Gastroesophageal sphincter (tissue), 4 donors: ENCODE data around the gene SYNE3. TPM values are rescaled to one million over a fixed set of nuclear protein-coding genes. Genes with fewer than 3 reads are reported as not detected.
A peak's percentile ranks its signal among the peaks of the same experiment; 100 is the strongest.

ENCODE experiments used
- ATAC-seq: fragments of 150-250 bp; one replicate; pipeline ENCODE4 v1.9.1; 2016; ENCODE audit warnings: mild to moderate bottlenecking, moderate library complexity
- H3K27ac ChIP-seq, 4 donors: fragments of 200-600 bp; sonication (generic) in 3 of 4; 1 replicate in 3 of 4; 2 replicates in 1 of 4; pipeline ENCODE4 v1.5.1; 2016 to 2019
- H3K27me3 ChIP-seq: fragments of 200-600 bp; sonication (generic); one replicate; pipeline ENCODE4 v1.5.1; 2019
- H3K36me3 ChIP-seq, 2 donors: fragments of 200-600 bp; sonication (generic); one replicate each; pipeline ENCODE4 v1.5.1; 2019; ENCODE audit warnings: control low read depth in 1 of 2
- H3K4me1 ChIP-seq, 3 donors: fragments of 200-600 bp; sonication (generic); 1 replicate in 2 of 3; 2 replicates in 1 of 3; pipeline ENCODE4 v1.5.1; 2016 to 2019; ENCODE audit warnings: control low read depth in 2 of 3
- H3K4me3 ChIP-seq, 2 donors: fragments of 200-600 bp; sonication (generic); one replicate each; pipeline ENCODE4 v1.5.1; 2019; ENCODE audit warnings: mild to moderate bottlenecking in 1 of 2, moderate library complexity in 1 of 2
- H3K9me3 ChIP-seq, 3 donors: fragments of 200-600 bp; sonication (generic); one replicate each; pipeline ENCODE4 v1.5.1; 2017 to 2019; ENCODE audit warnings: control low read depth in 2 of 3
- CTCF ChIP-seq, 4 experiments: fragments of 200-600 bp in 2 of 4; fragments of 450-650 bp in 2 of 4; sonication (generic) in 1 of 4; IDR thresholded peaks; one replicate each; pipeline ENCODE4 v1.5.1; 2017 to 2019; ENCODE audit warnings: antibody characterized with exemption in 4 of 4, mild to moderate bottlenecking in 2 of 4, moderate library complexity in 2 of 4
- EP300 ChIP-seq: sonication (generic); formaldehyde crosslinking; IDR thresholded peaks from one replicate; pipeline ENCODE4 v1.6.1; 2017; ENCODE audit warnings: antibody characterized with exemption, mild to moderate bottlenecking
- POLR2A ChIP-seq, 2 donors: fragments of 450-650 bp; IDR thresholded peaks; one replicate each; pipeline ENCODE4 v1.6.1; 2017; ENCODE audit warnings: antibody characterized with exemption in 2 of 2, mild to moderate bottlenecking in 2 of 2, moderate library complexity in 1 of 2
- POLR2AphosphoS5 ChIP-seq: sonication (generic); formaldehyde crosslinking; IDR thresholded peaks from one replicate; pipeline ENCODE4 v1.6.1; 2017; ENCODE audit warnings: antibody characterized with exemption
- WGBS, 2 donors: methylation state at CpG; one replicate each; pipeline ENCODE4 v1.1.5; 2018; ENCODE audit warnings: low coverage in 1 of 2; 5-methylcytosine and 5-hydroxymethylcytosine counted together
- total RNA-seq, 4 donors: library from RNA; depleted of rRNA; stranded (reverse); fragments of >200 nt; gene quantifications; one replicate each; pipeline ENCODE4 v1.1.0, GENCODE V29; 2016

The SYNE3 gene
- total RNA-seq, 4 donors from 2014 or later = 16.5 to 28.0 (median 20.3) TPM

GRCh38 chr14:95515080-95515489 is 1.4 kb downstream of the SYNE3 start:
- peak overlapping the region in 1 of 2 donors; percentile 80 for H3K4me3 ChIP-seq
- peaks cover 53% of the 10 kb centered on the region for H3K27me3 ChIP-seq
- H3K9me3 ChIP-seq = no peaks in the 10 kb centered on the region
- H3K4me1 ChIP-seq = peaks cover 3 to 86% (median 37%) of the 10 kb centered on the region in 3 donors
- 20% methylated on average over 1 of the region's 9 CpGs; no CpG with 5 or more reads in 1 of the 2 donors for WGBS, 2 donors
- ATAC-seq = peak; percentile 26
- H3K36me3 ChIP-seq = peaks cover 0 to 6% of the 10 kb centered on the region in 2 donors
- TF ChIP-seq POLR2A (IDR thresholded peaks at IDR 0.05) = no peak
- no peak for TF ChIP-seq POLR2AphosphoS5
- TF ChIP-seq EP300 = no peak
- no peak for TF ChIP-seq CTCF (IDR thresholded peaks at IDR 0.05)
- peak overlapping the region in 3 of 4 donors; percentile 84 to 91 (median 85) for H3K27ac ChIP-seq

GRCh38 chr14:95514131-95515079 is 2.0 kb downstream of the SYNE3 start:
- H3K9me3 ChIP-seq = no peaks in the 10 kb centered on the region
- TF ChIP-seq POLR2A (IDR thresholded peaks at IDR 0.05) (no peak), CTCF (IDR thresholded peaks at IDR 0.05) (no peak), EP300 (no peak), POLR2AphosphoS5 (no peak)
- WGBS, 2 donors = 95 to 100% methylated on average over 2 to 4 of the region's 18 CpGs
- no peak for ATAC-seq
- peak overlapping the region in 3 of 4 donors; percentile 84 to 91 (median 85) for H3K27ac ChIP-seq
- H3K4me3 ChIP-seq = peak overlapping the region in 1 of 2 donors; percentile 80
- H3K4me1 ChIP-seq = peaks cover 3 to 85% (median 36%) of the 10 kb centered on the region in 3 donors
- peaks cover 59% of the 10 kb centered on the region for H3K27me3 ChIP-seq
- peaks cover 0 to 10% of the 10 kb centered on the region in 2 donors for H3K36me3 ChIP-seq

GRCh38 chr14:95513291-95513690 is 3.2 kb downstream of the SYNE3 start:
- no peak for TF ChIP-seq CTCF (IDR thresholded peaks at IDR 0.05)
- TF ChIP-seq EP300 = no peak
- no peak for TF ChIP-seq POLR2A (IDR thresholded peaks at IDR 0.05)
- TF ChIP-seq POLR2AphosphoS5 = no peak
- ATAC-seq = no peak
- no peak overlapping the region for H3K4me3 ChIP-seq
- 70 to 84% methylated on average over 3 to 5 of the region's 6 CpGs for WGBS, 2 donors
- peaks cover 67% of the 10 kb centered on the region for H3K27me3 ChIP-seq
- H3K4me1 ChIP-seq = peaks cover 3 to 85% (median 40%) of the 10 kb centered on the region in 3 donors
- H3K9me3 ChIP-seq = no peaks in the 10 kb centered on the region
- peaks cover 0 to 10% of the 10 kb centered on the region in 2 donors for H3K36me3 ChIP-seq
- H3K27ac ChIP-seq = no peak overlapping the region

- 76% methylated on average over 5 of the region's 5 CpGs; no CpG with 5 or more reads in 1 of the 2 donors for WGBS, 2 donors
- Histone ChIP-seq H3K4me1 (peaks cover 0 to 85% (median 36%) of the 10 kb centered on the region in 3 donors), H3K27ac (no peak overlapping the region)
Observed at GRCh38 chr14:95511687-95512086, 4.8 kb downstream of the SYNE3 start.

More at GRCh38 chr14:95511687-95512086, 4.8 kb downstream of the SYNE3 start:
- Histone ChIP-seq H3K9me3 (no peaks in the 10 kb centered on the region), H3K4me3 (no peak overlapping the region), H3K27me3 (peaks cover 57% of the 10 kb centered on the region), H3K36me3 (peaks cover 0 to 11% of the 10 kb centered on the region in 2 donors)
- no peak for TF ChIP-seq POLR2A (IDR thresholded peaks at IDR 0.05)
- TF ChIP-seq CTCF (IDR thresholded peaks at IDR 0.05) = no peak
- no peak for ATAC-seq
